Upper lobe of right lung (tissue), 1 donor: ENCODE results near the gene TMEM150C. TPM values are rescaled to one million over a fixed set of nuclear protein-coding genes. Genes with fewer than 3 reads are reported as not detected.

ENCODE experiments used
- ATAC-seq: fragments of 200-7000 bp; cut with Tn5 transposase; one replicate; pipeline ENCODE4 v1.9.1; 2020; ENCODE audit warnings: mild to moderate bottlenecking, moderate library complexity
- DNase-seq: peaks from one replicate; pipeline ENCODE4 v3.0.0-alpha.2; 2020
- H3K27ac ChIP-seq: fragments of 200-600 bp; one replicate; pipeline ENCODE4 v1.8.0; 2022
- H3K27me3 ChIP-seq: fragments of 200-600 bp; one replicate; pipeline ENCODE4 v1.8.0; 2022; ENCODE audit warnings: mild to moderate bottlenecking
- H3K36me3 ChIP-seq: fragments of 200-600 bp; one replicate; pipeline ENCODE4 v1.8.0; 2022
- H3K4me1 ChIP-seq: fragments of 200-600 bp; one replicate; pipeline ENCODE4 v1.8.0; 2022
- H3K4me3 ChIP-seq: fragments of 200-600 bp; one replicate; pipeline ENCODE4 v1.8.0; 2022; ENCODE audit warnings: mild to moderate bottlenecking
- H3K9me3 ChIP-seq: fragments of 200-600 bp; one replicate; pipeline ENCODE4 v1.8.0; 2022
- CTCF ChIP-seq: fragments of 200-600 bp; IDR thresholded peaks from one replicate; pipeline ENCODE4 v1.8.0; 2022; ENCODE audit warnings: antibody characterized with exemption
- intact Hi-C: fragments of 100-400 bp; cut with DNase I; formaldehyde crosslinking; loops from one replicate; pipeline ENCODE4 v1.11.0; 2022
- total RNA-seq: library from RNA; stranded (reverse); fragmentation: NEBNext Ultra II Directional; extraction: Animal tissue kit (Norgen Biotek cat#: 25700); gene quantifications from one replicate; pipeline ENCODE4 v1.2.1, GENCODE V29; 2021
- donor health status: DM: no; HTN: yes; CAD: no; lungs with severe emphysema.

TMEM150C gene
- total RNA-seq, 1 donor from 2014 or later, result 5.9 TPM

- no peak for DNase-seq
- no peaks in the 10 kb centered on the region for H3K9me3 ChIP-seq
- H3K27ac ChIP-seq, result no peak overlapping the region
- H3K4me3 ChIP-seq, result no peak overlapping the region
- intact Hi-C loops, result no loop called here
- no peaks in the 10 kb centered on the region for H3K4me1 ChIP-seq
- peaks cover 80% of the 10 kb centered on the region for H3K36me3 ChIP-seq
- TF ChIP-seq CTCF, result no peak
- no peak for ATAC-seq
- no peaks in the 10 kb centered on the region for H3K27me3 ChIP-seq
Observed at GRCh38 chr4:82457266-82457665, 104.5 kb downstream of the TMEM150C start.

- no peak overlapping the region for H3K27ac ChIP-seq
- H3K36me3 ChIP-seq, result peaks cover 74% of the 10 kb centered on the region
- no peak for DNase-seq
- intact Hi-C loops, result no loop called here
- no peak overlapping the region for H3K4me3 ChIP-seq
- H3K9me3 ChIP-seq, result no peaks in the 10 kb centered on the region
- no peak for ATAC-seq
- no peak for TF ChIP-seq CTCF
- no peaks in the 10 kb centered on the region for H3K27me3 ChIP-seq
- no peaks in the 10 kb centered on the region for H3K4me1 ChIP-seq
Observed at GRCh38 chr4:82452026-82452425, 109.8 kb downstream of the TMEM150C start.

- intact Hi-C loops, result no loop called here
- ATAC-seq (no peak), DNase-seq (no peak)
- Histone ChIP-seq H3K27me3 (no peaks in the 10 kb centered on the region), H3K36me3 (peaks cover 66% of the 10 kb centered on the region), H3K9me3 (no peaks in the 10 kb centered on the region), H3K27ac (no peak overlapping the region), H3K4me1 (no peaks in the 10 kb centered on the region), H3K4me3 (no peak overlapping the region)
- no peak for TF ChIP-seq CTCF
Observed at GRCh38 chr4:82450966-82451755, 110.6 kb downstream of the TMEM150C start.

- H3K9me3 ChIP-seq, result no peaks in the 10 kb centered on the region
- no peak overlapping the region for H3K27ac ChIP-seq
- DNase-seq (no peak), ATAC-seq (no peak)
- no peaks in the 10 kb centered on the region for H3K27me3 ChIP-seq
- intact Hi-C loops, result no loop called here
- no peaks in the 10 kb centered on the region for H3K4me1 ChIP-seq
- TF ChIP-seq CTCF, result no peak
- H3K36me3 ChIP-seq, result peaks cover 35% of the 10 kb centered on the region
- H3K4me3 ChIP-seq, result no peak overlapping the region
Observed at GRCh38 chr4:82447886-82448285, 113.9 kb downstream of the TMEM150C start.

GRCh38 chr4:82439088-82439487 is 122.7 kb downstream of the TMEM150C start:
- H3K36me3 ChIP-seq, result no peaks in the 10 kb centered on the region
- no peaks in the 10 kb centered on the region for H3K4me1 ChIP-seq
- no peak for ATAC-seq
- DNase-seq, result no peak
- no peaks in the 10 kb centered on the region for H3K9me3 ChIP-seq
- no peak overlapping the region for H3K4me3 ChIP-seq
- intact Hi-C loops, result no loop called here
- TF ChIP-seq CTCF, result no peak
- H3K27ac ChIP-seq, result no peak overlapping the region
- H3K27me3 ChIP-seq, result no peaks in the 10 kb centered on the region
